Subcutaneous preadipocyte (primary cell): Measurements from ENCODE around the gene XAGE2. TPM values are rescaled to one million over a fixed set of nuclear protein-coding genes. Genes with fewer than 3 reads are reported as not detected.

Experiments
- small RNA-seq: library from RNA; depleted of rRNA; stranded (forward); fragments of <200 nt; gene quantifications from one replicate; pipeline ENCODE3, GENCODE V24; 2012
- total RNA-seq: library from RNA; depleted of rRNA; stranded (reverse); fragments of >200 nt; gene quantifications from 2 replicates; pipeline ENCODE4 v1.2.3, GENCODE V29; 2012

XAGE2 gene
- total RNA-seq = not detected in 2 replicates

GRCh38 chrX:52368368-52369055, at the start of gene XAGE2:
TSS of gene XAGE2 (plus strand) at chrX:52369021. CDS start at chrX:52370015, 994 bp downstream.

Small RNA genes within 50 kb of the gene (small RNA-seq; reads per million reads assigned to genes)
- gene MIR8088 = not detected

Other genes with a start within 250 kb of the XAGE2 start
- 14.3 and 17.0 TPM in 2 replicates for gene MAGED4, start 184.1 kb upstream of the XAGE2 start, total RNA-seq
- gene XAGE1A, start 126.8 kb downstream of the XAGE2 start, total RNA-seq = not detected in 2 replicates
- not detected in 2 replicates for gene XAGE1B, start 148.0 kb downstream of the XAGE2 start, total RNA-seq